Sigmoid colon (tissue), 7 donors: Measurements from ENCODE around the gene UQCRHL. TPM values are rescaled to one million over a fixed set of nuclear protein-coding genes. Genes with fewer than 3 reads are reported as not detected.

Source experiments
- DNase-seq: peaks from one replicate; pipeline ENCODE4 v3.0.0-alpha.2; 2019
- H3K27ac ChIP-seq, 4 donors: fragments of 200-600 bp; sonication (generic); one replicate each; pipeline ENCODE4 v1.5.1; 2016 to 2019; ENCODE audit warnings: mild to moderate bottlenecking in 1 of 4
- H3K27me3 ChIP-seq, 3 donors: fragments of 200-600 bp; sonication (generic); one replicate each; pipeline ENCODE4 v1.5.1; 2019; ENCODE audit warnings: mild to moderate bottlenecking in 1 of 3
- H3K36me3 ChIP-seq, 4 donors: fragments of 200-600 bp; sonication (generic); one replicate each; pipeline ENCODE4 v1.5.1; 2016 to 2019
- H3K4me1 ChIP-seq, 4 donors: fragments of 200-600 bp; sonication (generic); one replicate each; pipeline ENCODE4 v1.5.1; 2017 to 2019
- H3K4me3 ChIP-seq, 4 donors: fragments of 200-600 bp; sonication (generic); one replicate each; pipeline ENCODE4 v1.5.1; 2017 to 2019; ENCODE audit warnings: mild to moderate bottlenecking in 2 of 4, moderate library complexity in 1 of 4
- H3K9me3 ChIP-seq, 4 donors: fragments of 200-600 bp in 3 of 4; sonication (generic) in 3 of 4; one replicate each; pipeline versions ENCODE4 v1.5.1 to v1.6.1; 2013 to 2019
- CTCF ChIP-seq, 4 experiments: fragments of 450-650 bp in 3 of 4; fragments of 200-600 bp in 1 of 4; IDR thresholded peaks; one replicate each; pipeline ENCODE4 v1.5.1; 2016 to 2019; ENCODE audit warnings: antibody characterized with exemption in 4 of 4, mild to moderate bottlenecking in 3 of 4, moderate library complexity in 2 of 4
- EP300 ChIP-seq, 4 donors: sonication (generic); formaldehyde crosslinking; IDR thresholded peaks; one replicate each; pipeline ENCODE4 v1.6.1; 2017; ENCODE audit warnings: antibody characterized with exemption in 4 of 4
- POLR2A ChIP-seq, 2 donors: fragments of 450-650 bp; IDR thresholded peaks; one replicate each; pipeline ENCODE4 v1.6.1; 2016; ENCODE audit warnings: antibody characterized with exemption in 2 of 2, mild to moderate bottlenecking in 2 of 2, moderate library complexity in 2 of 2
- POLR2AphosphoS5 ChIP-seq, 4 donors: sonication (generic); formaldehyde crosslinking; IDR thresholded peaks; one replicate each; pipeline ENCODE4 v1.6.1; 2017; ENCODE audit warnings: antibody characterized with exemption in 4 of 4
- WGBS, 2 donors: extraction: QIAGEN DNeasy Blood & Tissue Kit; methylation state at CpG; one replicate each; pipeline ENCODE4 v1.1.7; 2013; 5-methylcytosine and 5-hydroxymethylcytosine counted together
- intact Hi-C: fragments of 100-400 bp; cut with DNase I; formaldehyde crosslinking; loops from one replicate; pipeline ENCODE4 v1.15.1; 2023
- polyA plus RNA-seq, 3 donors: library from polyadenylated mRNA; stranded (reverse); fragments of 200-250 nt; gene quantifications; one replicate each; pipeline ENCODE4 v1.2.3, GENCODE V29; 2013
- total RNA-seq, 4 donors: library from RNA; depleted of rRNA; stranded (reverse); fragments of >200 nt; gene quantifications; one replicate each; pipeline ENCODE4 v1.1.0, GENCODE V29; 2016
- donor health status: healthy with polysubstance abuse.
- donor health status: Bipolar disorder and iron deficiency.
- donor health status: healthy.

UQCRHL gene
- total and polyA plus RNA-seq, 7 donors = 0.54 to 4.6 (median 2.2) TPM

GRCh38 chr1:15808955-15809354 is 1.5 kb upstream of the UQCRHL start:
- TF ChIP-seq POLR2A (IDR thresholded peaks at IDR 0.05) (no peak), POLR2AphosphoS5 (IDR thresholded peaks at IDR 0.05) (no peak), CTCF (IDR thresholded peaks at IDR 0.05) (no peak), EP300 (IDR thresholded peaks at IDR 0.05) (no peak)
- intact Hi-C loops = no loop called here
- Histone ChIP-seq H3K4me3 (no peak overlapping the region), H3K36me3 (no peaks in the 10 kb centered on the region), H3K4me1 (no peaks in the 10 kb centered on the region), H3K9me3 (no peaks in the 10 kb centered on the region), H3K27ac (no peak overlapping the region), H3K27me3 (no peaks in the 10 kb centered on the region)
- DNase-seq = no peak
- 68 to 79% methylated on average over 1 of the region's 1 CpG for WGBS, 2 donors

- no peaks in the 10 kb centered on the region for H3K36me3 ChIP-seq
- no peaks in the 10 kb centered on the region for H3K4me1 ChIP-seq
- no peak overlapping the region for H3K4me3 ChIP-seq
- H3K27me3 ChIP-seq = no peaks in the 10 kb centered on the region
- 91 to 94% methylated on average over 10 of the region's 10 CpGs for WGBS, 2 donors
- no peaks in the 10 kb centered on the region for H3K9me3 ChIP-seq
- intact Hi-C loops = no loop called here
- DNase-seq = no peak
- TF ChIP-seq CTCF (IDR thresholded peaks at IDR 0.05) (no peak), POLR2A (IDR thresholded peaks at IDR 0.05) (no peak), EP300 (IDR thresholded peaks at IDR 0.05) (no peak), POLR2AphosphoS5 (IDR thresholded peaks at IDR 0.05) (no peak)
- no peak overlapping the region for H3K27ac ChIP-seq
These were observed 328 bp downstream of the UQCRHL start for GRCh38 chr1:15807121-15807520.

- Histone ChIP-seq H3K9me3 (no peaks in the 10 kb centered on the region), H3K27me3 (no peaks in the 10 kb centered on the region), H3K4me1 (peaks cover 0 to 26% (median 22%) of the 10 kb centered on the region in 4 donors), H3K4me3 (no peak overlapping the region), H3K36me3 (no peaks in the 10 kb centered on the region), H3K27ac (no peak overlapping the region)
- TF ChIP-seq CTCF (IDR thresholded peaks at IDR 0.05) = no peak
- TF ChIP-seq POLR2A (IDR thresholded peaks at IDR 0.05) = no peak
- TF ChIP-seq POLR2AphosphoS5 (IDR thresholded peaks at IDR 0.05) = no peak
- TF ChIP-seq EP300 (IDR thresholded peaks at IDR 0.05) = no peak
- intact Hi-C loops = no loop called here
- WGBS, 2 donors = 88 to 89% methylated on average over 8 of the region's 8 CpGs
- no peak for DNase-seq
These were observed 3.4 kb downstream of the UQCRHL start for GRCh38 chr1:15804060-15804459.

GRCh38 chr1:15803380-15803779 is 4.1 kb downstream of the UQCRHL start:
- no peaks in the 10 kb centered on the region for H3K36me3 ChIP-seq
- H3K27me3 ChIP-seq = no peaks in the 10 kb centered on the region
- H3K9me3 ChIP-seq = no peaks in the 10 kb centered on the region
- peaks cover 0 to 33% (median 27%) of the 10 kb centered on the region in 4 donors for H3K4me1 ChIP-seq
- H3K27ac ChIP-seq = no peak overlapping the region
- 34 to 41% methylated on average over 4 of the region's 4 CpGs for WGBS, 2 donors
- DNase-seq = no peak
- TF ChIP-seq POLR2A (IDR thresholded peaks at IDR 0.05) = no peak
- TF ChIP-seq CTCF (IDR thresholded peaks at IDR 0.05) = no peak
- no peak for TF ChIP-seq POLR2AphosphoS5 (IDR thresholded peaks at IDR 0.05)
- no peak for TF ChIP-seq EP300 (IDR thresholded peaks at IDR 0.05)
- intact Hi-C loops = no loop called here
- no peak overlapping the region for H3K4me3 ChIP-seq
